ENCODE results near the gene NOVA1. TPM values are rescaled to one million over a fixed set of nuclear protein-coding genes. Genes with fewer than 3 reads are reported as not detected.

NOVA1 gene
- total and polyA plus RNA-seq, 12 donors, result 1.3 to 8.9 (median 3.4) TPM

DNA sequence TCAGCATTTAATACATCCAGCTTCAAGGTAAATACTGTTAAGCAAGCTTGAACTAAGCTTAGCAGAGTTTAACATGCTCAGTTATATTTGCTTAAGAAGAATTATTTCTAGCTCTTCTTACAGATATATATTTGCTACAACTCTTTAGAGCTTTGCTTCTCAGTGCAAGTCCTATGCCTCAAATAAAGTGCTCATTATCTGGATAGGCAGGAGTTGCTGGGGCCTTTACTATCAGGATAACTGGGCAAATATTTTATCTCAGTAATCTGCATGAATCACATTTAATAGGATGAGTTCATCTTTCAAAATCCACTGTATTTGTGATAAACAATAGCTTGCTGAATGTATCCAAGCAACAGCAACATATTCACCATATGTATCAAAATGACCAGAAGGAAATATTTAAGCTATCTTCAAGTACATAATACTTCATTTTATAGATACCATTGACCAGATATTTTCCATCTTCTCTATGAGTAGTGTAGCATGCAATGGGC, 187.6 kb downstream of the NOVA1 start:
- H3K9me3 ChIP-seq, result no peaks in the 10 kb centered on the region
- no peaks in the 10 kb centered on the region for H3K4me1 ChIP-seq
- H3K27ac ChIP-seq, result no peak overlapping the region
- no peaks in the 10 kb centered on the region for H3K27me3 ChIP-seq
- no peak for DNase-seq
- ATAC-seq, result no peak
- TF ChIP-seq, protein P1, sequence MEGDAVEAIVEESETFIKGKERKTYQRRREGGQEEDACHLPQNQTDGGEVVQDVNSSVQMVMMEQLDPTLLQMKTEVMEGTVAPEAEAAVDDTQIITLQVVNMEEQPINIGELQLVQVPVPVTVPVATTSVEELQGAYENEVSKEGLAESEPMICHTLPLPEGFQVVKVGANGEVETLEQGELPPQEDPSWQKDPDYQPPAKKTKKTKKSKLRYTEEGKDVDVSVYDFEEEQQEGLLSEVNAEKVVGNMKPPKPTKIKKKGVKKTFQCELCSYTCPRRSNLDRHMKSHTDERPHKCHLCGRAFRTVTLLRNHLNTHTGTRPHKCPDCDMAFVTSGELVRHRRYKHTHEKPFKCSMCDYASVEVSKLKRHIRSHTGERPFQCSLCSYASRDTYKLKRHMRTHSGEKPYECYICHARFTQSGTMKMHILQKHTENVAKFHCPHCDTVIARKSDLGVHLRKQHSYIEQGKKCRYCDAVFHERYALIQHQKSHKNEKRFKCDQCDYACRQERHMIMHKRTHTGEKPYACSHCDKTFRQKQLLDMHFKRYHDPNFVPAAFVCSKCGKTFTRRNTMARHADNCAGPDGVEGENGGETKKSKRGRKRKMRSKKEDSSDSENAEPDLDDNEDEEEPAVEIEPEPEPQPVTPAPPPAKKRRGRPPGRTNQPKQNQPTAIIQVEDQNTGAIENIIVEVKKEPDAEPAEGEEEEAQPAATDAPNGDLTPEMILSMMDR (IDR thresholded peaks at IDR 0.05), result no peak
- intact Hi-C loops (cut with DNase I), result no loop called here
- H3K4me3 ChIP-seq, result no peak overlapping the region
- H3K36me3 ChIP-seq, result no peaks in the 10 kb centered on the region

DNA sequence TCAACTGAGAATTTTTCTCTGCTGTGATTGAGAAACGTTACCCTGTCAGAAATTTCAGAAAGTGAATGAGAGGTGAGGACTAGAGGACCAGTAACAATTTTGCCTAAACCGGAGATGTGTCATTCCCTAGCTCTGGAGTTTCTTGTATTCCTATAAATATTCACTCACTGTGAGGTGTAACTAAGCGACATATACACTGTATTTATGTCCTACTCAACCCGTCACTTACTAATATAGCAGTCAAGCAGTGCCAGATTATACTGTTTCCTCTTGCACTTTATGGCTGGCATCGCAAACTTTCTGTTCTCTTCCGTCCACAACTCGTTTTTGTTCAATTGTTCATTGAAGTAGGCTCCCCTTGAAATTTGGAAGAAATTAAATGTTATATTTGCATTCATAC, 192.9 kb downstream of the NOVA1 start:
- intact Hi-C loops (cut with DNase I), result no loop called here
- ATAC-seq (no peak), DNase-seq (no peak)
- no peak overlapping the region for H3K27ac ChIP-seq
- H3K36me3 ChIP-seq, result no peaks in the 10 kb centered on the region
- 82 to 89% methylated on average over 7 of the region's 7 CpGs for WGBS, 2 donors
- H3K4me3 ChIP-seq, result no peak overlapping the region
- H3K9me3 ChIP-seq, result no peaks in the 10 kb centered on the region
- TF ChIP-seq, protein P1 (IDR thresholded peaks at IDR 0.05), result no peak
- no peaks in the 10 kb centered on the region for H3K4me1 ChIP-seq
- H3K27me3 ChIP-seq, result peaks cover 0 to 6% (median 0%) of the 10 kb centered on the region in 7 donors

DNA sequence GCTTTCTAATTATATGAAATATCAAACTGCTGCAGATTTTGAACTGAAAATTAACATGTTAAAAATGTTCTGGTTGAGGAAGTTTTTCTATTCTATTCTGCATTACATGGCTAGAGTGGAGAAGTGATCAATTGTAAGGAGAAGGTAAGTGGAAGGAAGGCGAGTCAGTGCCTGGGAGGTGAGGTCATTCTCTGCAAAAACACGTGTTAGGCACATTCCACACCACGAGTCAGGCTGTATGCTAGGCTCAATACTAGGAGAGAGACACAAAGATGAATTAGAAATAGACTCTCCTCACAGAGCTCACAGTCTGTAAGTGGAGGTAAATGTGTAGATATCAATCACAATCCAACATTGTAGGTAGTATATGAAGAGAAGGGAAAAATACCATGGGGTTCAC, 194.1 kb downstream of the NOVA1 start:
- DNase-seq, result no peak
- 35 to 53% methylated on average over 3 of the region's 3 CpGs for WGBS, 2 donors
- TF ChIP-seq, protein P1 (IDR thresholded peaks at IDR 0.05), result no peak
- Histone ChIP-seq H3K27ac (no peak overlapping the region), H3K9me3 (no peaks in the 10 kb centered on the region), H3K36me3 (no peaks in the 10 kb centered on the region), H3K27me3 (peaks cover 0 to 6% (median 0%) of the 10 kb centered on the region in 7 donors), H3K4me3 (no peak overlapping the region), H3K4me1 (no peaks in the 10 kb centered on the region)
- no peak for ATAC-seq
- intact Hi-C loops (cut with DNase I), result no loop called here

DNA sequence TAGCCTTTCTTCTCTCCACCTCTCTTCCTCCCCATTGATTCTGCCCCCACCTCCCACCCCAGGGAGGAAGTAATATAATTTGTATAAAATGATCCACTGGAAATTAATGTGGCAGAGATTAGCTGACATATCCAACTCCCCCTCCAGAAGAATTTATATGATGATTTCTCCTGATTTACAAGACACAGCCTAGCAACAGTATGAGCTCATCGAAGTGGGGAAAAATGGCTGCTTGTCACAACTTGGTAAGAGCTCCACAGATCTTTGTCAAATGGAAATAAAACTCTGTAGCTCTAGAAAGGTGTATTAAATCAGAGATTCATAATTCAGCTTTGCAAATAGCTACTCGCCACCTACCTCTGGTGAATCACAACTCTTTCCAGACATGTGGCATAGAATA, 195.7 kb downstream of the NOVA1 start:
- no peak overlapping the region for H3K27ac ChIP-seq

More for the DNA sequence above, 195.7 kb downstream of the NOVA1 start:
- Histone ChIP-seq H3K4me3 (no peak overlapping the region), H3K9me3 (no peaks in the 10 kb centered on the region), H3K4me1 (no peaks in the 10 kb centered on the region), H3K36me3 (no peaks in the 10 kb centered on the region), H3K27me3 (peaks cover 0 to 6% (median 0%) of the 10 kb centered on the region in 7 donors)
- no peak for ATAC-seq
- no peak for DNase-seq
- intact Hi-C loops (cut with DNase I), result no loop called here
- TF ChIP-seq, protein P1 (IDR thresholded peaks at IDR 0.05), result no peak
- 92 to 94% methylated on average over 2 of the region's 2 CpGs for WGBS, 2 donors
